Activated CD4-positive, alpha-beta memory T cell treated with anti-CD3 and anti-CD28 coated beads, Interleukin-2, amount 10 ng/mL, durations not matched to agents 7 days and 5 days (primary cell): ENCODE measurements around the gene TNFSF4. TPM values are rescaled to one million over a fixed set of nuclear protein-coding genes. Genes with fewer than 3 reads are reported as not detected.

Experiments used
- CTCF ChIA-PET: fragments of 350-600 bp; sonication (Branson Sonifier 250); formaldehyde crosslinking; loops from one replicate; lab custom pipeline; 2021; ENCODE audit warnings: antibody characterized with exemption, inconsistent platforms; lab: Charles Lee
- POLR2A ChIA-PET: fragments of 350-600 bp; sonication (Branson Sonifier 250); formaldehyde crosslinking; loops from one replicate; lab custom pipeline; 2021; ENCODE audit warnings: antibody characterized with exemption; lab: Charles Lee
- DNase-seq: peaks from one replicate; pipeline ENCODE4 v3.0.0-alpha.2; 2020
- H3K27ac Mint-ChIP-seq: one replicate; pipeline ENCODE4 v1.8.0; 2021; ENCODE audit warnings: mild to moderate bottlenecking, mixed read lengths
- H3K27me3 Mint-ChIP-seq: one replicate; pipeline ENCODE4 v1.8.0; 2021; ENCODE audit warnings: mixed read lengths
- H3K36me3 Mint-ChIP-seq: one replicate; pipeline ENCODE4 v1.8.0; 2021; ENCODE audit warnings: low read depth, mixed read lengths
- H3K4me1 Mint-ChIP-seq: one replicate; pipeline ENCODE4 v1.8.0; 2021; ENCODE audit warnings: mixed read lengths
- H3K4me3 Mint-ChIP-seq: one replicate; pipeline ENCODE4 v1.8.0; 2021; ENCODE audit warnings: mild to moderate bottlenecking, mixed read lengths
- H3K9me3 Mint-ChIP-seq: one replicate; pipeline ENCODE4 v1.8.0; 2021; ENCODE audit warnings: mixed read lengths
- total RNA-seq, 2 experiments: library from RNA; stranded (reverse); gene quantifications; one replicate each; pipeline ENCODE4 v1.2.3, GENCODE V29; 2021

TNFSF4 gene
- total RNA-seq, 2 experiments from 2014 or later, result 0.78 to 0.83 TPM

DNA sequence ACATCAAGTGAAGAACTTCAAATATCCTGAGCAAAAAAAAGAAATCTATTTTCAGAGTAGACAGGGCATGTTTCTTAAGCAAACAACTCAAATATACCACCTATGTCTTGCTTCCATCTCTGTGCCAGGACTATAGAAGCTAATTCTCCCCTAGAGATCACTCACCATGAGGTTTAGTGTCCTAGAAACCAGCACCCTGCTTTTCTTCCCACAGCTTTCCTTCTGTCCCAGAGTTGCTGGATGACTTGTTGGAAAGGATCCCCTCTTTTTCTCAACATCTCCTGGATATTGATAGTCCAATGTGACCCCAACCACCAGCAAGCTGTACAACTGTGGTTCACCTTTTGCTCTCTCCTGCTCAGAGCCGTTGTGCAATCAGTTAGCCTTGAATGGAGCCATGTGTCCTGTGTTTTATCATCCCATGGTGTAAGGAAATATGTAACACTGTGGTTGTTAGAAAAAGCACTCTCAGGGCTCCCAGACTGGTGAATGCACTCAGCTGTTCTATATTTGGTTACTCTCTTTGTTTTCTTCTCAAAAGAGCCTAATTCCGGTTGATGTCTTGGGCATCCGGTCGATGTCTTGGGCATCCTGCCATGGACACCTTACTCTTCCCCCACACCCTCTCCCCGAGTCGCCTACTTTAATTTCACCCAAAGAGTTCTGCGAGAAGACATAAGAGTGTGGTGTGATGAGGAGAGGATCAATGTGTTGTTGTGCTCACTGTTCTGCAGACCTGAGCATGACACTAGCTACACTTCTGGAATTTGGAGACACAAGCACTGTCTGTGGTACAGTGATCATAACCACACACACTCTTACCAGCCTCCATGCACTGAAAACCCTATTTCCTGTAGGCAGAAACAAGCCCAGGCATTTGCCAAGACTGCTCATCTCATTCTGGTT is 1.7 kb downstream of the TNFSF4 start:
- ChIA-PET POLR2A (interaction anchor here (0.6 to 1.2 kb wide), 2 partner anchors 10 to 1210 kb away, joined by 3 to 4 read pairs; no protein-coding TSS in a partner anchor), CTCF (interaction anchor here (1.2 to 7.1 kb wide), 2 partner anchors 378 to 462 kb away, joined by 3 to 92 read pairs; no protein-coding TSS in a partner anchor)
- Mint-ChIP-seq H3K27me3 (peaks cover 31% of the 10 kb centered on the region), H3K4me1 (peaks cover 30% of the 10 kb centered on the region), H3K9me3 (no peaks in the 10 kb centered on the region), H3K27ac (peak overlapping the region; percentile 52), H3K4me3 (peak overlapping the region; percentile 34), H3K36me3 (no peaks in the 10 kb centered on the region)
- DNase-seq, result peak; percentile 23

DNA sequence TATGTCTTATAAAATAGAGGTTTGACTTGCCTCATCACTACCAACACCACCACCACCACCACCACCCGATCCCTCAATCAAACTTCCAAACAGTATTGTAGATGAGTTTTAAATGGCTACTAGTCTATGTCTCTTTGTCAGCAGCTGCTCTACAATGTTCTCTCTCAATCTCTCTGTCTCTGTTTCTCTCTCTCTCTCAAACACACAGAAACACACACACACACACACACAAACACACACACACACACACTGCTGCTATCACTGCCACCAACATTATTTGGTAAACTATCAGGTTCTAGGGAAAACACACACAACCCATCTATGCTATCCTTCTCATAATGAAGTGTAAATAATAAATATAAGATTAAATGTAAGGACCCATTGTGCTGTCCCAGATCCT is 2.4 kb downstream of the TNFSF4 start:
- no peaks in the 10 kb centered on the region for H3K36me3 Mint-ChIP-seq
- ChIA-PET CTCF (interaction anchor here (1.2 to 7.1 kb wide), 3 partner anchors 13 to 461 kb away, joined by 3 to 92 read pairs (median 3); no protein-coding TSS in a partner anchor), POLR2A (interaction anchor here (1.2 kb wide), 1 partner anchor 9 kb away, joined by 3 read pairs; no protein-coding TSS in a partner anchor)
- H3K4me1 Mint-ChIP-seq, result peaks cover 30% of the 10 kb centered on the region
- H3K9me3 Mint-ChIP-seq, result no peaks in the 10 kb centered on the region
- H3K27ac Mint-ChIP-seq, result no peak overlapping the region
- no peak for DNase-seq
- H3K27me3 Mint-ChIP-seq, result peaks cover 28% of the 10 kb centered on the region
- H3K4me3 Mint-ChIP-seq, result no peak overlapping the region

DNA sequence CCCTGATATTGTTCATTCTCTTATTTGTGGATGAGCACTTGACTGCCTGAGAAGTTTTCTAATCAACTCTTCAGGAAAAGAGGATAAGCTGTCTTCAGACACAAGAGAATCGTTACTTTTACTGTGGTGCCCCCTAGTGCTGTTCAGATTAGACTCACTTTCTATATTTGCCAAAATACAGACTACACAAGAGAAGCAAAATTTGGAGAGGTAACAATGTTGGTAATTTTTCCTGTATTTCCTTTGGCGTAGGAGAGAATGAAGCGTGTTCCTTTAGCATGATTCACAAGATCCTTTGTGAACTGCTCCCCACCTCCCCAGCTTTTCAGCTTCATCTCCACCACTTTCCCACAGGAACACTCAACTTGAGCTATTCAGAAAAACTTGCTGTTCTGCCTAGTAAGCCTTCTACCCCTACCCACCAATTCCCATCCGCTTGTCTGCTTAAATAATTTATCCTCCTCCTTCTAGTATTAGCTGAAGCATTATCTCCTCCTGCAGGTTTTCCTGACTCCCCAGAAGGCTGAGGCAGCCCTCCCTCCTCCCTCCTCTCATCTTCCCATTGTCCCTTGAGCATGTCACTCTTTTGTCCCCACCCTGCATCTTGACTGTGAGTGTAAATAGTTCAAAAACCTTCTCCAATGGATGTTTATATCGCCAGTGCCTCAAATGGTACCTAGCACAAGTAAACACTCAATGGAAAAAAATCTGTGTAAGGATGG is 4.5 kb downstream of the TNFSF4 start:
- no peak overlapping the region for H3K27ac Mint-ChIP-seq
- no peaks in the 10 kb centered on the region for H3K36me3 Mint-ChIP-seq
- no peak for DNase-seq
- H3K4me3 Mint-ChIP-seq, result no peak overlapping the region
- ChIA-PET POLR2A (interaction anchor here (1.7 kb wide), 1 partner anchor 376 kb away, joined by 6 read pairs; no protein-coding TSS in a partner anchor), CTCF (interaction anchor here (0.6 to 7.1 kb wide), 9 partner anchors 11 to 459 kb away, joined by 3 to 92 read pairs (median 5); no protein-coding TSS in a partner anchor)
- H3K9me3 Mint-ChIP-seq, result no peaks in the 10 kb centered on the region
- peaks cover 30% of the 10 kb centered on the region for H3K4me1 Mint-ChIP-seq
- peaks cover 25% of the 10 kb centered on the region for H3K27me3 Mint-ChIP-seq

DNA sequence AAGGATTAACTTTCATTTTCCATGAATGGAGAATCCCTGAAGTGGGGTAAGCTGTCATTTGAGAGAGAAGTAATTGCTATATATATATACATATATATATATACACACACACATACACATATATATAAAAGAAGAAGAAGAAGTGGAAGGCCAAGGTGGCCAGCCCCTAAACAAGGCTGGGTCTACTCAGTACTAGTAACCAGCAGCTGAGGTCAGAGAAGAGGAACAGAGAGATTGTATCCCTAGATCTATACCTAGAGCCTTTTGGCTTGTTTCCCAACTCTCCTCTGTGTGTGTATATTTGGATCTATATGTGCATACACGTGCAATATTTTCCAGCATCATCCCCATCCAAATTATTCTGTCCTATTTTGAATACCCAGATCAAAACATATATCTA is 5.2 kb downstream of the TNFSF4 start:
- POLR2A ChIA-PET, result interaction anchor here (1.7 kb wide), 1 partner anchor 375 kb away, joined by 6 read pairs; no protein-coding TSS in a partner anchor
- CTCF ChIA-PET, result interaction anchor here (0.6 to 7.1 kb wide), 9 partner anchors 10 to 459 kb away, joined by 3 to 92 read pairs (median 4); no protein-coding TSS in a partner anchor
- no peak overlapping the region for H3K4me3 Mint-ChIP-seq

DNA sequence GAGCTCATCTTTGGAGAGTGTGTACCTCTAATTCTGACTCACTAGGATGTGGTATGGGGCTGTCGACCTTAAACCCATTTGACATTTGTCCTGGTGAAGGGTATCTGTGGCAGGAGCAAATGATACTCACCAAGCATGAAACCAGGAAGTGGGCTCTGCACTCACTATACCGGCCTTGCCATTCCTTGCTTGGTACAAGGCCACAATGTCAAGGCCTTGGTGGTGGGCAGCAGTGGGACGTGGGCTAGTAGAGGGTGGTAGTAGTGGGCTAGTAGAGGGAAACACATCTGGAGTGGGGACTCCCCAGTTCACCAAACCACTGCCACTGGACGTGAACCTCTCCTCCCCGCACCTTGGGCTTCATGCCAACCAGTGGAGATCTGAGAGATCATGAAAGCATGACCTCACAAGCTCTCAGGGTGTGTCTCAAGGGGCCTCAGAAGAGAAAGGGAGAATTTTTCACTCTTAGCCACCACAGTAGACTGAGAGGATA is 11.5 kb downstream of the TNFSF4 start:
- H3K4me1 Mint-ChIP-seq, result peaks cover 17% of the 10 kb centered on the region
- no peak overlapping the region for H3K27ac Mint-ChIP-seq
- POLR2A ChIA-PET, result interaction anchor here (0.6 to 1.0 kb wide), 2 partner anchors 10 to 369 kb away, joined by 3 read pairs; no protein-coding TSS in a partner anchor
- H3K4me3 Mint-ChIP-seq, result no peak overlapping the region
- no peaks in the 10 kb centered on the region for H3K9me3 Mint-ChIP-seq
- H3K27me3 Mint-ChIP-seq, result peaks cover 6% of the 10 kb centered on the region
- DNase-seq, result peak; percentile 31
- CTCF ChIA-PET, result interaction anchor here (0.8 to 0.9 kb wide), 2 partner anchors 25 to 34 kb away, joined by 3 to 4 read pairs; no protein-coding TSS in a partner anchor
- H3K36me3 Mint-ChIP-seq, result no peaks in the 10 kb centered on the region

More for the DNA sequence above, 5.2 kb downstream of the TNFSF4 start:
- H3K9me3 Mint-ChIP-seq, result no peaks in the 10 kb centered on the region
- H3K27me3 Mint-ChIP-seq, result peaks cover 23% of the 10 kb centered on the region
- no peak for DNase-seq
- H3K4me1 Mint-ChIP-seq, result peaks cover 24% of the 10 kb centered on the region
- H3K27ac Mint-ChIP-seq, result no peak overlapping the region
- H3K36me3 Mint-ChIP-seq, result no peaks in the 10 kb centered on the region

DNA sequence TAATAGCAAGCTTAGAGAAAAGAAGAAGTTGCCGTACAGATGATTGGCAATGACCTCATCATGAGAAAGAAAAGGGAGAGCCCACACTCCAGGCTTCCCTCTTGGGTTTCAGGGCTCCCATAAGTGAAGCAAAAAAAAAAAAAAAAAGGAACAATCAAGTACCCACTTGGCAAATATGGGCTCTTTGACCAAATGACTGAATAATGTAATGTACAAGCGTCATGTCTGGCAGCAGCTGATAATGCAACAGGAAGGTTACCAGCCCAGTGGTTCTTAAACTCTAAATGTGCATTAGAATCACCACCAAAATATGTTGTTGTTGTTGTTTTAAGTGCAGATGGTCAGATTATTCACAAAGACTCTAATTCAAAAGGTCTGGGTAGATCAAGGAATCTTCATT is 13.5 kb downstream of the TNFSF4 start:
- POLR2A ChIA-PET, result no interaction called here
- no peak for DNase-seq
- Mint-ChIP-seq H3K36me3 (no peaks in the 10 kb centered on the region), H3K4me1 (peaks cover 17% of the 10 kb centered on the region), H3K9me3 (no peaks in the 10 kb centered on the region), H3K4me3 (no peak overlapping the region), H3K27me3 (peaks cover 3% of the 10 kb centered on the region), H3K27ac (no peak overlapping the region)
- CTCF ChIA-PET, result no interaction called here

DNA sequence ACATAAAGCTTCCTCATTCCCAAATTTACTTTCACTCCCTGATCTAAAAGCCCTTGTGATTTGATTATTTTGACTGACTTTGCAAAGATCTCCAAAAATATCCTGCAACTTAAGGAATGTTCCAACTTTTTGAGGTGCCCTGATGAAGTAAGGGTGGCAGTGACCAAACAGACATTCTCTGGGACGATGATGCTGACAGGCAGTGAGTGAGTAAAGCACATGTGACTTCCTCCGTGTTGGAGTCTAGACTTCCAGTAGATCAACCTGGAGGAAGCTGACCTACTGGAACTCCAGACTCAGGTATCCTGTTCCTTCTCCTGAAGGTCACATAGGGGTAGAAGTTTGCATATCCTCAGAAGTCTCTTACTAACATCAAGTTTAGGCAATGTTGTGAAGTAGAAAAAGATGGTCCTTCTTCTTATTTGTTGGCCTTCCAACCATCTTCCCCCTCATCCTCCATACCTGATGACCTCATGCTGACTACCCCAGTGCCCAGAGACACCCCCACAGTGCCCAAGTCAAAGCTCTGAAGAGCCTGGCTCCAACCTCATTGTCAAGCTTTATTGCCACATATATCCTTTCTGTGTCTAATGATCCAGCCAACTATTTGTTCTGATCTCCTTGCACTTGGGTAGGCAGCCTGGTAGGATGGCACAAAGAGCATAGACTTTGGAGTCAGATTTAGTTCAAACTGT is 16.0 kb downstream of the TNFSF4 start:
- ChIA-PET POLR2A (no interaction called here), CTCF (no interaction called here)
- DNase-seq, result no peak
- Mint-ChIP-seq H3K9me3 (no peaks in the 10 kb centered on the region), H3K4me1 (peaks cover 13% of the 10 kb centered on the region), H3K4me3 (no peak overlapping the region), H3K27me3 (no peaks in the 10 kb centered on the region), H3K36me3 (no peaks in the 10 kb centered on the region), H3K27ac (no peak overlapping the region)

DNA sequence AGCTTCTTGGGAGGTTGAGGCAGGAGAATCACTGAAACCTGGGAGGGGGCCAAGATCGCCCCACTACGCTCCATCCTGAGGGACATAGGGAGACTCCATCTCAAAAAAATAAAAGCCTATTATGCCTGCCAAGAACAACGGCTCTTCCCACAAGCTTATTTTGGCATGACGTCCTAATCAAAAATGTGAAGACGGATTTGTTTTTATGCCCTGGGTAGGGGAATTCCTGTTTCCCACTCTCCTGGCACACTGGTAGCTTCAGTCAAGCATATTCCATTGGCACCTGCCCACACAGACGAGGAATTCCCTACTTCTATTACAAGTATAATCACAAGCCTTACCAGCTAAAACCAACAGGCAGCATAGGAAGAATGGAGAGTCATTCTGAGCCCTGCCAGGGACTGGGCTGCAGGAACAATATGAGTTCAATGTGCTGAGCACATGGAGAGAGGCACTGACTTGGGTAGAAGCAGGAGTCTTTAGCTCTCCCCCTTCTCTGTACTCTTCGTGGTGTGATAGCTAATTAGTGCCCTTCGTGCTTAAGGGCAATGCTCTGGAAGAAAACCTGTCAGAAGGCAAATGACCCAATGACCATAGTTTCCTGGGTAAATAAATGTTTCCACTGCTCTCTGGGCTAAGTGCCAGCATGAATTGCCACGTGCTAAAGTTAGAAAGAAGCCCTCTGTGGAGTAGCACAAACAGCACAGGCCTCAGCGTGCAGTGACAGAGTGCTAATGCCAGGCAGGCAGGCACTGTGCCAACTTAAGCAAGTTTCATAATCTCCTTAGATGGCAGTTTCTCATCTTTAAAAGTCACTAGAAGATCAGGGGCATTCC is 16.8 kb downstream of the TNFSF4 start:
- POLR2A ChIA-PET, result no interaction called here

DNA sequence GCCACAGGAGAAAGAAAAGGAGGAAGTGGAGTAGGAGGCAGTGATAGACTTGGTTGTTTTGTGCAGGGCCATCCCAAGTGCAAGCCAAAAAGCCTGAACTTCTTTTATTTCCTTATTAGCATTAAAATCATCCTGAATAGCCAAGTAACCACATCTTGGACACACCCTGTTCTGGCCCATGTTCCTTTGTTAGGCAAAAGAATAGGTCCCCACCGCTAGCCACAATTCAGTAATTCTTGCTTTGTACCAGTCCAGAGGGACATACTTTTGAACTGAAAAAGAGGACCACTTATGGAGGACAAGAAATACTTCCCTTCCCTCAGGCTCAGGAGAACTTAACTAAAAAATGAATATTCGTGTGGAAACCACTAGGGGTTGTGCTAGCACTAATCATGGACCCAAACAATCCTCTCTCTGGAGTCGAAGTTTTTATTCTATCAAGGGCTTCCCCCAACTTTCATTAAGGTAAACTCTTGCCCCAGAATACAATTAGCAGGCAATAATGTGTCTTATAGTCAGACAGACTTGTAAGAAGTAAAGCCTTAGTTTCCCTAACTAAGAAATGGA is 19.4 kb downstream of the TNFSF4 start:
- no peaks in the 10 kb centered on the region for H3K4me1 Mint-ChIP-seq
- H3K9me3 Mint-ChIP-seq, result no peaks in the 10 kb centered on the region
- no peaks in the 10 kb centered on the region for H3K27me3 Mint-ChIP-seq
- no peak overlapping the region for H3K4me3 Mint-ChIP-seq
- H3K36me3 Mint-ChIP-seq, result no peaks in the 10 kb centered on the region
- POLR2A ChIA-PET, result no interaction called here
- no peak overlapping the region for H3K27ac Mint-ChIP-seq
- CTCF ChIA-PET, result no interaction called here
- no peak for DNase-seq

More for the DNA sequence above, 16.8 kb downstream of the TNFSF4 start:
- Mint-ChIP-seq H3K36me3 (no peaks in the 10 kb centered on the region), H3K4me3 (no peak overlapping the region), H3K27ac (no peak overlapping the region), H3K27me3 (no peaks in the 10 kb centered on the region), H3K9me3 (no peaks in the 10 kb centered on the region), H3K4me1 (peaks cover 5% of the 10 kb centered on the region)
- CTCF ChIA-PET, result no interaction called here
- no peak for DNase-seq

DNA sequence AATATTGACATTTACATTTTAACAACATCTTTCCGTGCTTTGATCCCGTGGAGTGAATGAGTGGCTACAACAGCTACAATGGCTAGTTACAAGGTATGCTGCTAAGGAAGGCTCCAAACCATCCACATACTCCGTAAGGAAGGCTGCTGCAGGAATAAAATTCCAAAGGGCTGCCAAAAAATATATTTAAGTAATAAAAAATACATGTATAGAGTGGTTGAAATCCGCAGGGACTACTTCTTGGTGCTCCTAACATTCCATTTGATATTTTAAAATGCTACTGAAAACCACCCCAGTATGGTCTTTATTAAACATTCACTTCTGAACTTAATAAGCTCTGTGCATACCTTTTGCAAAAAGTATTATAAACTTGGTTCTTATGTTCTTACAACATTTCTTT is 25.3 kb downstream of the TNFSF4 start:
- Mint-ChIP-seq H3K4me1 (no peaks in the 10 kb centered on the region), H3K4me3 (no peak overlapping the region), H3K27me3 (no peaks in the 10 kb centered on the region), H3K9me3 (no peaks in the 10 kb centered on the region), H3K27ac (no peak overlapping the region), H3K36me3 (no peaks in the 10 kb centered on the region)
- DNase-seq, result no peak
- CTCF ChIA-PET, result no interaction called here
- POLR2A ChIA-PET, result no interaction called here

DNA sequence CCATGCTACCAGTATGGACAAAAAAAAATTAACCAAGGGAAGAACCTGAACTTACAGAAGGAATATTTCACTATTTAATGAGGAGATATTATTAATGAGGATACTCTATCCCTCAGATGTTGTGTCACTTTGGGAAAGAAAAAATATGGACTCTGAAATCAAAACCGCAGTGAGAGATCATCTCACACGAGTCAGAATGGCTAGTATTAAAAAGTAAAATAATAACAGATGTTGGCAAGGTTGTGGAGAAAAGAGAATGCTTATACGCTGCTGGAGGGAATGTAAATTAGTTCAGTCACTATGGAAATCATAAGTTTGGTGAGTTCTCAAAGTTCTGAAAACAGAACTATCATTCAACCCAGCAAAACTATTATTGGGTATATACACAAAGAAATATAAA is 30.9 kb downstream of the TNFSF4 start:
- DNase-seq, result no peak
- H3K27me3 Mint-ChIP-seq, result no peaks in the 10 kb centered on the region
- ChIA-PET POLR2A (no interaction called here), CTCF (no interaction called here)
- peaks cover 19% of the 10 kb centered on the region for H3K9me3 Mint-ChIP-seq
- no peaks in the 10 kb centered on the region for H3K4me1 Mint-ChIP-seq
- no peak overlapping the region for H3K4me3 Mint-ChIP-seq
- peaks cover 7% of the 10 kb centered on the region for H3K36me3 Mint-ChIP-seq
- H3K27ac Mint-ChIP-seq, result no peak overlapping the region
